ENCODE measurements around the gene SHOC2. TPM values are rescaled to one million over a fixed set of nuclear protein-coding genes. Genes with fewer than 3 reads are reported as not detected.

SHOC2 gene
- total and polyA plus RNA-seq, 2 experiments from 2014 or later: 23.3 to 33.3 TPM

DNA sequence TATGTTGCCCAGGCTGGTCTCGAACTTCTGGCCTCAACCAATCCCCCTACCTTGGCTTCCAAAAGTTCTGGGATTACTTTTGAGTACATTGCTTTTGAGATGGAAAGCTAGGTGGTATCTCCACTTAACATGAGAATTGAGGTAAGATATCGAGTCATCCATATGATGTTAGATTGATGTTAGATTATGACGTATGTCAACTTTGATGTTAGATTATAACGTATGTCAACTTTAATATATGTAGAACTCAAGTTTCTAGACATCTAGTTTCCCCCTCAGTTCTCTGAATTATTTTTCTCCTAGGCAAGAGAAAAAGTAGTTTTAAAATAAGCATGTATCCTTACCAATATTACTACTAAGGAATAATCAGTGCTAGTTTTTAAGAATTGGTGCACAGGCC, 20.0 kb downstream of the SHOC2 start:
- no peaks in the 10 kb centered on the region for H3K36me3 ChIP-seq (ENCODE audit: insufficient read depth)
- H3K27me3 Mint-ChIP-seq (ENCODE audit: insufficient read depth, low read depth, poor library complexity): no peaks in the 10 kb centered on the region
- H2AFZ ChIP-seq: no peak overlapping the region
- no peak overlapping the region for H3K4me3 ChIP-seq
- no peaks in the 10 kb centered on the region for H3F3A ChIP-seq (replicated peaks; ENCODE audit: low read depth)
- H3K9me2 ChIP-seq (ENCODE audit: insufficient read depth): no peaks in the 10 kb centered on the region
- H3K4me1 ChIP-seq (ENCODE audit: insufficient read depth): no peaks in the 10 kb centered on the region
- H3K4me2 ChIP-seq: no peak overlapping the region
- TF ChIP-seq, protein P1, sequence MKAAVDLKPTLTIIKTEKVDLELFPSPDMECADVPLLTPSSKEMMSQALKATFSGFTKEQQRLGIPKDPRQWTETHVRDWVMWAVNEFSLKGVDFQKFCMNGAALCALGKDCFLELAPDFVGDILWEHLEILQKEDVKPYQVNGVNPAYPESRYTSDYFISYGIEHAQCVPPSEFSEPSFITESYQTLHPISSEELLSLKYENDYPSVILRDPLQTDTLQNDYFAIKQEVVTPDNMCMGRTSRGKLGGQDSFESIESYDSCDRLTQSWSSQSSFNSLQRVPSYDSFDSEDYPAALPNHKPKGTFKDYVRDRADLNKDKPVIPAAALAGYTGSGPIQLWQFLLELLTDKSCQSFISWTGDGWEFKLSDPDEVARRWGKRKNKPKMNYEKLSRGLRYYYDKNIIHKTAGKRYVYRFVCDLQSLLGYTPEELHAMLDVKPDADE (IDR thresholded peaks at IDR 0.05): no peak
- TF ChIP-seq ZNF331 (CRISPR knock-in tag; IDR thresholded peaks at IDR 0.05; ENCODE audit: low read depth) (no peak), EZH2 (IDR thresholded peaks at IDR 0.05; ENCODE audit: low read depth, unreplicated experiment) (no peak), EZH2phosphoT487 (IDR thresholded peaks at IDR 0.05; ENCODE audit: unreplicated experiment) (no peak), CREB1 (CRISPR knock-in tag; IDR thresholded peaks at IDR 0.05; ENCODE audit: low read depth) (no peak), ZNF114 (CRISPR knock-in tag; IDR thresholded peaks at IDR 0.05) (no peak), STAT1 (IDR thresholded peaks at IDR 0.05; ENCODE audit: unreplicated experiment) (no peak), CTCF (conservative IDR thresholded peaks at IDR 0.05; ENCODE audit: low read depth in 2 of 2) (no peak), REST (IDR thresholded peaks at IDR 0.05; ENCODE audit: unreplicated experiment) (no peak), NANOG (IDR thresholded peaks at IDR 0.05; ENCODE audit: borderline replicate concordance) (no peak), POLR2AphosphoS5 (IDR thresholded peaks at IDR 0.05; ENCODE audit: low read depth) (no peak), JUNB (IDR thresholded peaks at IDR 0.05; ENCODE audit: unreplicated experiment) (no peak)
- TF ChIP-seq, protein P2, sequence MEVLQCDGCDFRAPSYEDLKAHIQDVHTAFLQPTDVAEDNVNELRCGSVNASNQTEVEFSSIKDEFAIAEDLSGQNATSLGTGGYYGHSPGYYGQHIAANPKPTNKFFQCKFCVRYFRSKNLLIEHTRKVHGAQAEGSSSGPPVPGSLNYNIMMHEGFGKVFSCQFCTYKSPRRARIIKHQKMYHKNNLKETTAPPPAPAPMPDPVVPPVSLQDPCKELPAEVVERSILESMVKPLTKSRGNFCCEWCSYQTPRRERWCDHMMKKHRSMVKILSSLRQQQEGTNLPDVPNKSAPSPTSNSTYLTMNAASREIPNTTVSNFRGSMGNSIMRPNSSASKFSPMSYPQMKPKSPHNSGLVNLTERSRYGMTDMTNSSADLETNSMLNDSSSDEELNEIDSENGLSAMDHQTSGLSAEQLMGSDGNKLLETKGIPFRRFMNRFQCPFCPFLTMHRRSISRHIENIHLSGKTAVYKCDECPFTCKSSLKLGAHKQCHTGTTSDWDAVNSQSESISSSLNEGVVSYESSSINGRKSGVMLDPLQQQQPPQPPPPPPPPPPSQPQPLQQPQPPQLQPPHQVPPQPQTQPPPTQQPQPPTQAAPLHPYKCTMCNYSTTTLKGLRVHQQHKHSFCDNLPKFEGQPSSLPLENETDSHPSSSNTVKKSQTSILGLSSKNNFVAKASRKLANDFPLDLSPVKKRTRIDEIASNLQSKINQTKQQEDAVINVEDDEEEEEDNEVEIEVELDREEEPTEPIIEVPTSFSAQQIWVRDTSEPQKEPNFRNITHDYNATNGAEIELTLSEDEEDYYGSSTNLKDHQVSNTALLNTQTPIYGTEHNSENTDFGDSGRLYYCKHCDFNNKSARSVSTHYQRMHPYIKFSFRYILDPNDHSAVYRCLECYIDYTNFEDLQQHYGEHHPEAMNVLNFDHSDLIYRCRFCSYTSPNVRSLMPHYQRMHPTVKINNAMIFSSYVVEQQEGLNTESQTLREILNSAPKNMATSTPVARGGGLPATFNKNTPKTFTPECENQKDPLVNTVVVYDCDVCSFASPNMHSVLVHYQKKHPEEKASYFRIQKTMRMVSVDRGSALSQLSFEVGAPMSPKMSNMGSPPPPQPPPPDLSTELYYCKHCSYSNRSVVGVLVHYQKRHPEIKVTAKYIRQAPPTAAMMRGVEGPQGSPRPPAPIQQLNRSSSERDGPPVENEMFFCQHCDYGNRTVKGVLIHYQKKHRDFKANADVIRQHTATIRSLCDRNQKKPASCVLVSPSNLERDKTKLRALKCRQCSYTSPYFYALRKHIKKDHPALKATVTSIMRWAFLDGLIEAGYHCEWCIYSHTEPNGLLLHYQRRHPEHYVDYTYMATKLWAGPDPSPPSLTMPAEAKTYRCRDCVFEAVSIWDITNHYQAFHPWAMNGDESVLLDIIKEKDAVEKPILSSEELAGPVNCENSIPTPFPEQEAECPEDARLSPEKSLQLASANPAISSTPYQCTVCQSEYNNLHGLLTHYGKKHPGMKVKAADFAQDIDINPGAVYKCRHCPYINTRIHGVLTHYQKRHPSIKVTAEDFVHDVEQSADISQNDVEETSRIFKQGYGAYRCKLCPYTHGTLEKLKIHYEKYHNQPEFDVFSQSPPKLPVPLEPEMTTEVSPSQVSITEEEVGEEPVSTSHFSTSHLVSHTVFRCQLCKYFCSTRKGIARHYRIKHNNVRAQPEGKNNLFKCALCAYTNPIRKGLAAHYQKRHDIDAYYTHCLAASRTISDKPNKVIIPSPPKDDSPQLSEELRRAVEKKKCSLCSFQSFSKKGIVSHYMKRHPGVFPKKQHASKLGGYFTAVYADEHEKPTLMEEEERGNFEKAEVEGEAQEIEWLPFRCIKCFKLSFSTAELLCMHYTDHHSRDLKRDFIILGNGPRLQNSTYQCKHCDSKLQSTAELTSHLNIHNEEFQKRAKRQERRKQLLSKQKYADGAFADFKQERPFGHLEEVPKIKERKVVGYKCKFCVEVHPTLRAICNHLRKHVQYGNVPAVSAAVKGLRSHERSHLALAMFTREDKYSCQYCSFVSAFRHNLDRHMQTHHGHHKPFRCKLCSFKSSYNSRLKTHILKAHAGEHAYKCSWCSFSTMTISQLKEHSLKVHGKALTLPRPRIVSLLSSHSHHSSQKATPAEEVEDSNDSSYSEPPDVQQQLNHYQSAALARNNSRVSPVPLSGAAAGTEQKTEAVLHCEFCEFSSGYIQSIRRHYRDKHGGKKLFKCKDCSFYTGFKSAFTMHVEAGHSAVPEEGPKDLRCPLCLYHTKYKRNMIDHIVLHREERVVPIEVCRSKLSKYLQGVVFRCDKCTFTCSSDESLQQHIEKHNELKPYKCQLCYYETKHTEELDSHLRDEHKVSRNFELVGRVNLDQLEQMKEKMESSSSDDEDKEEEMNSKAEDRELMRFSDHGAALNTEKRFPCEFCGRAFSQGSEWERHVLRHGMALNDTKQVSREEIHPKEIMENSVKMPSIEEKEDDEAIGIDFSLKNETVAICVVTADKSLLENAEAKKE (CRISPR knock-in tag; IDR thresholded peaks at IDR 0.05): no peak
- peaks cover 19% of the 10 kb centered on the region; the same call in 1 of the 2 replicates for H4K20me1 ChIP-seq (replicated peaks; ENCODE audit: insufficient read depth)
- H3K36me3 Mint-ChIP-seq (ENCODE audit: low read depth): peaks cover 4% of the 10 kb centered on the region; the same call in 2 of the 3 replicates
- peaks cover 94% of the 10 kb centered on the region for H3K79me2 ChIP-seq (replicated peaks; ENCODE audit: insufficient read depth)
- H3K27me3 ChIP-seq (ENCODE audit: insufficient read depth): no peaks in the 10 kb centered on the region
- ATAC-seq (no peak), DNase-seq (ENCODE audit: low spot score) (no peak)
- no peak overlapping the region for H3K27ac ChIP-seq (ENCODE audit: low read depth)
- H3K9me3 Mint-ChIP-seq: no peaks in the 10 kb centered on the region
- H3K4me1 Mint-ChIP-seq: peaks cover 2% of the 10 kb centered on the region; the same call in 1 of the 3 replicates
- no peak overlapping the region for H3K27ac Mint-ChIP-seq
- H3K4me3 Mint-ChIP-seq: no peak overlapping the region
